Muscle of leg (tissue), 11 donors: ENCODE results near the gene ST7L. TPM values are rescaled to one million over a fixed set of nuclear protein-coding genes. Genes with fewer than 3 reads are reported as not detected.

Experiments
- DNase-seq: peaks from one replicate; pipeline ENCODE4 v3.0.0; 2013
- H3K27ac ChIP-seq: one replicate; pipeline ENCODE4 v1.5.1; 2013; ENCODE audit warnings: mild to moderate bottlenecking, low read length, control low read depth
- H3K27me3 ChIP-seq: one replicate; pipeline ENCODE4 v1.6.1; 2013; ENCODE audit warnings: low read length; ENCODE audit not compliant: control insufficient read depth, insufficient read depth
- H3K36me3 ChIP-seq: one replicate; pipeline ENCODE4 v1.6.1; 2013; ENCODE audit warnings: low read length; ENCODE audit not compliant: control insufficient read depth, insufficient read depth
- H3K4me1 ChIP-seq: one replicate; pipeline ENCODE4 v1.6.1; 2013; ENCODE audit warnings: low read length; ENCODE audit not compliant: control insufficient read depth, insufficient read depth
- H3K4me3 ChIP-seq: one replicate; pipeline ENCODE4 v1.5.1; 2013; ENCODE audit warnings: low read length, control low read depth
- H3K9me3 ChIP-seq: replicated peaks from 2 replicates; pipeline ENCODE4 v1.6.1; 2013; ENCODE audit warnings: low read depth, low read length; ENCODE audit not compliant: control insufficient read depth
- WGBS: methylation state at CpG from one replicate; pipeline ENCODE4 v1.1.5; 2013; ENCODE audit warnings: missing lambda C conversion rate; ENCODE audit not compliant: insufficient coverage; 5-methylcytosine and 5-hydroxymethylcytosine counted together
- polyA plus RNA-seq, 8 donors: library from polyadenylated mRNA; unstranded; fragments of 120-200 nt; gene quantifications; one replicate each; pipeline versions ENCODE4 v1.2.1 to v1.2.3, GENCODE V29; 2013; ENCODE audit warnings: inconsistent platforms in 1 of 8, low replicate concordance in 1 of 8; ENCODE audit not compliant: insufficient read length in 8 of 8, insufficient read depth in 1 of 8
- total RNA-seq: library from RNA; stranded (reverse); fragments of 120-200 nt; gene quantifications from one replicate; pipeline ENCODE4 v1.2.4, GENCODE V29; 2013

ST7L gene
- total and polyA plus RNA-seq, 9 donors, result 14.6 to 20.8 (median 16.9) TPM

- WGBS, result 71% methylated on average over 8 of the region's 9 CpGs
- Histone ChIP-seq H3K4me1 (peaks cover 2% of the 10 kb centered on the region), H3K27me3 (no peaks in the 10 kb centered on the region), H3K36me3 (peaks cover 19% of the 10 kb centered on the region), H3K4me3 (no peak overlapping the region), H3K9me3 (no peaks in the 10 kb centered on the region), H3K27ac (no peak overlapping the region)
- no peak for DNase-seq
These were observed 98.8 kb downstream of the ST7L start for GRCh38 chr1:112520166-112520565.

GRCh38 chr1:112518186-112518585 is 100.8 kb downstream of the ST7L start:
- Histone ChIP-seq H3K4me3 (no peak overlapping the region), H3K9me3 (no peaks in the 10 kb centered on the region), H3K27ac (no peak overlapping the region), H3K27me3 (peaks cover under 1% of the 10 kb centered on the region), H3K4me1 (peaks cover 2% of the 10 kb centered on the region), H3K36me3 (peaks cover 10% of the 10 kb centered on the region)
- DNase-seq, result no peak
- 100% methylated on average over 1 of the region's 2 CpGs for WGBS

GRCh38 chr1:112517646-112518045 is 101.3 kb downstream of the ST7L start:
- Histone ChIP-seq H3K36me3 (peaks cover 7% of the 10 kb centered on the region), H3K9me3 (no peaks in the 10 kb centered on the region), H3K27me3 (peaks cover 4% of the 10 kb centered on the region), H3K4me3 (no peak overlapping the region), H3K4me1 (peaks cover under 1% of the 10 kb centered on the region), H3K27ac (no peak overlapping the region)
- WGBS, result 100% methylated on average over 2 of the region's 2 CpGs
- no peak for DNase-seq

DNA sequence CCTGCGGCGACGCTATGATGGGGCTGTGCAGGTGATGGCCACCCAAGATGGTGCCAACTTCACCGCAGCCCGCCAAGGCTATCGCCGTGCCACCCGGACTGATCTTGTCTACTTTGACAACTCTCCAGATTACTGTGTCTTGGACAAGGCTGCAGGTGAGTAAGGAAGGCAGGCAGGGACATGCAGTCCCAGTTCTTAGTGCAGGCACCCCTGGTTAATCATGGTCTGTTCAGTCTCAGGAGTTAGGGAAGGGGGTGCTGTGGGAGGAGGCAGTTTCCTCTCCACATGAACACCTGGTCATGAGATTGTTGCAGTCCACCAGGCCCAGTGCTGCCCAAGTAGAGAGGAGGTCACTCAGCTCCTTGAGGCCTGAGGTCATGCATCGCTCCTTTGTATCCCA is 101.7 kb downstream of the ST7L start:
- H3K4me1 ChIP-seq, result no peaks in the 10 kb centered on the region
- H3K27me3 ChIP-seq, result peaks cover 9% of the 10 kb centered on the region
- H3K4me3 ChIP-seq, result no peak overlapping the region
- H3K36me3 ChIP-seq, result peaks cover 3% of the 10 kb centered on the region
- DNase-seq, result no peak
- no peak overlapping the region for H3K27ac ChIP-seq
- H3K9me3 ChIP-seq, result no peaks in the 10 kb centered on the region
- 98% methylated on average over 6 of the region's 9 CpGs for WGBS

DNA sequence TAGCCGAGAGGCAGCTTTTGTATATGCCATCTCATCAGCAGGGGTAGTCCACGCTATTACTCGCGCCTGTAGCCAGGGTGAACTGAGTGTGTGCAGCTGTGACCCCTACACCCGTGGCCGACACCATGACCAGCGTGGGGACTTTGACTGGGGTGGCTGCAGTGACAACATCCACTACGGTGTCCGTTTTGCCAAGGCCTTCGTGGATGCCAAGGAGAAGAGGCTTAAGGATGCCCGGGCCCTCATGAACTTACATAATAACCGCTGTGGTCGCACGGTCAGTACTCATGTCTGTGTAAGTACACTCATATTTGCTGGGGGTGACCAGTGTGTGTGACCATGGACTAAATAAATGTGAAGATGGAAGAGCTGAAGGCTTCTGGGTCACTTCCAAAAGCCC is 102.8 kb downstream of the ST7L start:
- H3K4me3 ChIP-seq, result no peak overlapping the region
- H3K27me3 ChIP-seq, result peaks cover 12% of the 10 kb centered on the region
- H3K4me1 ChIP-seq, result no peaks in the 10 kb centered on the region
- no peak for DNase-seq
- no peak overlapping the region for H3K27ac ChIP-seq
- H3K9me3 ChIP-seq, result no peaks in the 10 kb centered on the region
- no peaks in the 10 kb centered on the region for H3K36me3 ChIP-seq
- 88% methylated on average over 14 of the region's 14 CpGs for WGBS

DNA sequence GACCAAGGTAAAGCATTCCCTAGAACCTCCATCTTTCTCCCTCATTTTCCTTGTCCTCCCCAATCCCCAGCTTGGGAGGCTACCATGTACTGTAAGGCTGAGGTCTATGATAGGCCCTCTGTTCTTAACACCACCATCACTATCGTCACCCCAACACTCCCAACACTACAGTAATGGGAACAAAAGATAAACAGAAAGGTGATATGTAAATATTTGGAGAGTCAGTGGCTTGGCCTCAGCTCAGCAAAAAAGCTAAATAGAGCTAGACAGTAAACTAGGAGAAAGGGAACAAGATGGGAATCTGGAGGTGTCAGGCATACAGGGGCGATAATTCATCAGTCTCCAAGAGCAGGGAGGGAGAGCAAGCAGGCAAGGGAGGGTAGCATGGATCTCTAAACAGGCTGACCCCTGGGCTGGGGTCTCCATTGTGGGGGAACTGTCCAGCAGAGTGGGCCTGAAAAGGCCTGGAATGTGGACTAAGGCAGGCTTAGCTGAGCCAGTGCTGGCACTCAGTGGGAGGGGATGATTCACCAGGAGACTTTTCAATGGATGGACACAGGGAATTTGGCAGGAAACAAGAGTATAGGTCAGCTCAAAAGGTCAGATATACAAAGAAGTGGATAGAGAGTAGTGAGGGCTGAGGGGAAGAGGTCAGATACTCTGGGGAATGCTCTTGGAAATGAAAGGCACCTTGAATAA is 103.5 kb downstream of the ST7L start:
- WGBS, result 43% methylated on average over 1 of the region's 2 CpGs
- DNase-seq, result no peak
- H3K4me3 ChIP-seq, result no peak overlapping the region
- peaks cover 17% of the 10 kb centered on the region for H3K27me3 ChIP-seq
- no peak overlapping the region for H3K27ac ChIP-seq
- H3K36me3 ChIP-seq, result no peaks in the 10 kb centered on the region
- H3K4me1 ChIP-seq, result no peaks in the 10 kb centered on the region
- H3K9me3 ChIP-seq, result no peaks in the 10 kb centered on the region

DNA sequence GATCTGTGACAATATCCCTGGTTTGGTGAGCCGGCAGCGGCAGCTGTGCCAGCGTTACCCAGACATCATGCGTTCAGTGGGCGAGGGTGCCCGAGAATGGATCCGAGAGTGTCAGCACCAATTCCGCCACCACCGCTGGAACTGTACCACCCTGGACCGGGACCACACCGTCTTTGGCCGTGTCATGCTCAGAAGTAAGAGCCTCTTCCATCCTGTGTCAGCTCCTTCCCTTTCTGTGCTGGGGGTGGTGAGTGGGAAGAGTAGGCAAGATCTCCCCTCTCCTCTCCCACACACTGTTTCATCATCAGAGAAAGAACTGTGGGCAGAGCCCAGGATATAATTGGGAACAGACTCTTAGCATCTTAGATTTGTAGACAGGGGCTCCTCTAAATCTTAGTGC is 104.0 kb downstream of the ST7L start:
- Histone ChIP-seq H3K27ac (no peak overlapping the region), H3K36me3 (no peaks in the 10 kb centered on the region), H3K4me3 (no peak overlapping the region), H3K9me3 (no peaks in the 10 kb centered on the region), H3K27me3 (peaks cover 23% of the 10 kb centered on the region), H3K4me1 (no peaks in the 10 kb centered on the region)
- DNase-seq, result no peak
- 97% methylated on average over 9 of the region's 12 CpGs for WGBS

GRCh38 chr1:112513112-112513870 is 105.7 kb downstream of the ST7L start:
- Histone ChIP-seq H3K36me3 (no peaks in the 10 kb centered on the region), H3K27me3 (peaks cover 39% of the 10 kb centered on the region), H3K4me1 (peaks cover 5% of the 10 kb centered on the region), H3K4me3 (no peak overlapping the region), H3K27ac (no peak overlapping the region), H3K9me3 (no peaks in the 10 kb centered on the region)
- DNase-seq, result no peak
- WGBS, result 68% methylated on average over 3 of the region's 9 CpGs

GRCh38 chr1:112511897-112512296 is 107.0 kb downstream of the ST7L start:
- Histone ChIP-seq H3K27ac (no peak overlapping the region), H3K4me1 (peaks cover 14% of the 10 kb centered on the region), H3K36me3 (no peaks in the 10 kb centered on the region), H3K27me3 (peaks cover 53% of the 10 kb centered on the region), H3K9me3 (no peaks in the 10 kb centered on the region), H3K4me3 (no peak overlapping the region)
- DNase-seq, result no peak
- no CpG with 5 or more reads among the region's 2 CpGs for WGBS

- DNase-seq, result no peak
- Histone ChIP-seq H3K4me3 (no peak overlapping the region), H3K36me3 (no peaks in the 10 kb centered on the region), H3K9me3 (no peaks in the 10 kb centered on the region), H3K4me1 (peaks cover 14% of the 10 kb centered on the region), H3K27ac (no peak overlapping the region), H3K27me3 (peaks cover 68% of the 10 kb centered on the region)
- WGBS, result no CpG with 5 or more reads among the region's 7 CpGs
These were observed 108.6 kb downstream of the ST7L start for GRCh38 chr1:112510340-112510739.
